ENCODE results near the gene ERP27. TPM values are rescaled to one million over a fixed set of nuclear protein-coding genes. Genes with fewer than 3 reads are reported as not detected.

ERP27 gene
- polyA plus RNA-seq, 1 of the 3 experiments (the other 2 are of a cell fraction), result 0.64 TPM

GRCh38 chr12:14935031-14935430 lies 3.3 kb downstream of the ERP27 start:
- H3K27me3 ChIP-seq (ENCODE audit: insufficient read depth), result no peaks in the 10 kb centered on the region
- POLR2A ChIA-PET, result no interaction called here
- H3K79me2 ChIP-seq (ENCODE audit: insufficient read depth), result no peaks in the 10 kb centered on the region
- H3K36me3 ChIP-seq (replicated peaks in 1 of 2; ENCODE audit: control insufficient read depth in 1 of 2, insufficient read depth in 2 of 2, low read length in 1 of 2), result no peaks in the 10 kb centered on the region
- H3K4me3 ChIP-seq (ENCODE audit: low read depth in 2 of 2, low read length in 1 of 2), result no peak overlapping the region
- CTCF ChIA-PET, result interaction anchor here (1.2 to 1.6 kb wide), 2 partner anchors 23 to 286 kb away, joined by 3 to 4 read pairs; partner anchors contain the start of gene RERG
- H2AFZ ChIP-seq (ENCODE audit: low read depth), result no peak overlapping the region; the same call in 1 of the 2 replicates
- no peak overlapping the region for H3K4me2 ChIP-seq
- no peak for DNase-seq
- peaks cover 0 to 8% of the 10 kb centered on the region in 2 experiments; a peak in 2 of 4 replicates for H3K4me1 ChIP-seq (ENCODE audit: control insufficient read depth in 1 of 2, insufficient read depth in 2 of 2, low read depth in 1 of 2, low read length in 1 of 2)
- no peaks in the 10 kb centered on the region for H4K20me1 ChIP-seq (ENCODE audit: insufficient read depth)
- H3F3A ChIP-seq (replicated peaks; ENCODE audit: insufficient read depth), result peaks cover 9% of the 10 kb centered on the region
- H3K9ac ChIP-seq, result no peak overlapping the region
- H3K27ac ChIP-seq (ENCODE audit: low read depth in 2 of 2, low read length in 1 of 2), result no peak overlapping the region
- no peaks in the 10 kb centered on the region for H3K9me2 ChIP-seq
- 26% methylated on average over 4 of the region's 4 CpGs for WGBS (ENCODE audit: low lambda C conversion rate)
- H3K9me3 ChIP-seq, result no peaks in the 10 kb centered on the region
- TF ChIP-seq GABPA (IDR thresholded peaks at IDR 0.05; ENCODE audit: low read depth) (no peak), GATA2 (CRISPR knock-in tag; IDR thresholded peaks at IDR 0.05) (no peak), MEF2A (IDR thresholded peaks at IDR 0.05; ENCODE audit: borderline replicate concordance, low read depth) (no peak), TEAD4 (IDR thresholded peaks at IDR 0.05; ENCODE audit: borderline replicate concordance, insufficient read depth) (no peak), YY1 (IDR thresholded peaks at IDR 0.05; ENCODE audit: low read depth) (no peak), RFX5 (IDR thresholded peaks at IDR 0.05; ENCODE audit: low read length) (no peak), FOXM1 (IDR thresholded peaks at IDR 0.05; ENCODE audit: low read depth) (no peak), EP300 (IDR thresholded peaks at IDR 0.05; ENCODE audit: borderline replicate concordance in 1 of 2, low read depth in 1 of 2, low read length in 1 of 2) (no peak), RAD21 (IDR thresholded peaks at IDR 0.05; ENCODE audit: low read length) (no peak), POLR2AphosphoS5 (IDR thresholded peaks at IDR 0.05; ENCODE audit: low read depth, low read length) (no peak), CHD2 (IDR thresholded peaks at IDR 0.05; ENCODE audit: low read length, partially characterized antibody) (no peak), FOXJ3 (CRISPR knock-in tag; IDR thresholded peaks at IDR 0.05) (no peak), TAF1 (IDR thresholded peaks at IDR 0.05; ENCODE audit: borderline replicate concordance, low read depth, low read length) (no peak)

DNA sequence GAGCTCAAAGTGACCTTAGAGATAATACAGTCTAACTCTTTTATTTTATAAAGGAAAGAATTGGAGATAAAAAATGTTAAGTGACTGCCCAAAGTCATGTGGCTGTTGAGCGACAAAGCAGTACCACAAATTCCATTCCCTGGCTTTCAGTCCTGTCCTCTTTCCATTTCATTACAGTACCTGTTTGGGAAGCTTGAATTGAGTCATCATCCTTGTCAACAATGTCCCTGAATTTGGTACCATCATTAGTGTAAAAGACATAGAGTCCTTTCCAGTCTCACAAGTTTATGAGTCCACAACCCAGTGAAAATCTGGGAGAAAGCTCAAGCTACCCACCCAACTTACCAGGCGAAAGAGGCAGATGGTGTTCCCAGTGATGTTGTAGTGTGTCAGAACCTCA lies 3.8 kb downstream of the ERP27 start:
- Histone ChIP-seq H4K20me1 (ENCODE audit: insufficient read depth) (no peaks in the 10 kb centered on the region), H3K4me2 (no peak overlapping the region), H3K9ac (no peak overlapping the region), H3K27ac (ENCODE audit: low read depth in 2 of 2, low read length in 1 of 2) (no peak overlapping the region), H3K4me3 (ENCODE audit: low read depth in 2 of 2, low read length in 1 of 2) (no peak overlapping the region), H3K36me3 (replicated peaks in 1 of 2; ENCODE audit: control insufficient read depth in 1 of 2, insufficient read depth in 2 of 2, low read length in 1 of 2) (no peaks in the 10 kb centered on the region), H2AFZ (ENCODE audit: low read depth) (no peak overlapping the region; the same call in 1 of the 2 replicates), H3F3A (replicated peaks; ENCODE audit: insufficient read depth) (peaks cover 9% of the 10 kb centered on the region), H3K9me3 (no peaks in the 10 kb centered on the region), H3K79me2 (ENCODE audit: insufficient read depth) (no peaks in the 10 kb centered on the region), H3K9me2 (no peaks in the 10 kb centered on the region), H3K27me3 (ENCODE audit: insufficient read depth) (no peaks in the 10 kb centered on the region), H3K4me1 (ENCODE audit: control insufficient read depth in 1 of 2, insufficient read depth in 2 of 2, low read depth in 1 of 2, low read length in 1 of 2) (peaks cover 0 to 10% of the 10 kb centered on the region in 2 experiments; a peak in 2 of 4 replicates)
- POLR2A ChIA-PET, result no interaction called here
- no peak for DNase-seq
- 93% methylated on average over 2 of the region's 2 CpGs for WGBS (ENCODE audit: low lambda C conversion rate)
- no peak for TF ChIP-seq TAF1 (IDR thresholded peaks at IDR 0.05; ENCODE audit: borderline replicate concordance, low read depth, low read length)
- no peak for TF ChIP-seq CHD2 (IDR thresholded peaks at IDR 0.05; ENCODE audit: low read length, partially characterized antibody)
- no peak for TF ChIP-seq NFIC (IDR thresholded peaks at IDR 0.05; ENCODE audit: borderline replicate concordance)
- TF ChIP-seq TEAD4 (IDR thresholded peaks at IDR 0.05; ENCODE audit: borderline replicate concordance, insufficient read depth), result no peak
- no peak for TF ChIP-seq SMC3 (IDR thresholded peaks at IDR 0.05; ENCODE audit: low read depth, low read length)
- no peak for TF ChIP-seq RCOR1 (IDR thresholded peaks at IDR 0.05; ENCODE audit: low read length)
- TF ChIP-seq YY1 (IDR thresholded peaks at IDR 0.05; ENCODE audit: low read depth), result no peak
- no peak for TF ChIP-seq REST (IDR thresholded peaks at IDR 0.05; ENCODE audit: low read depth, low read length)
- no peak for TF ChIP-seq TCF12 (IDR thresholded peaks at IDR 0.05)
- TF ChIP-seq, protein P1, sequence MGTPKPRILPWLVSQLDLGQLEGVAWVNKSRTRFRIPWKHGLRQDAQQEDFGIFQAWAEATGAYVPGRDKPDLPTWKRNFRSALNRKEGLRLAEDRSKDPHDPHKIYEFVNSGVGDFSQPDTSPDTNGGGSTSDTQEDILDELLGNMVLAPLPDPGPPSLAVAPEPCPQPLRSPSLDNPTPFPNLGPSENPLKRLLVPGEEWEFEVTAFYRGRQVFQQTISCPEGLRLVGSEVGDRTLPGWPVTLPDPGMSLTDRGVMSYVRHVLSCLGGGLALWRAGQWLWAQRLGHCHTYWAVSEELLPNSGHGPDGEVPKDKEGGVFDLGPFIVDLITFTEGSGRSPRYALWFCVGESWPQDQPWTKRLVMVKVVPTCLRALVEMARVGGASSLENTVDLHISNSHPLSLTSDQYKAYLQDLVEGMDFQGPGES (IDR thresholded peaks at IDR 0.05; ENCODE audit: low read depth, low read length), result no peak
- no peak for TF ChIP-seq FOXJ3 (CRISPR knock-in tag; IDR thresholded peaks at IDR 0.05)
- TF ChIP-seq, protein P2, sequence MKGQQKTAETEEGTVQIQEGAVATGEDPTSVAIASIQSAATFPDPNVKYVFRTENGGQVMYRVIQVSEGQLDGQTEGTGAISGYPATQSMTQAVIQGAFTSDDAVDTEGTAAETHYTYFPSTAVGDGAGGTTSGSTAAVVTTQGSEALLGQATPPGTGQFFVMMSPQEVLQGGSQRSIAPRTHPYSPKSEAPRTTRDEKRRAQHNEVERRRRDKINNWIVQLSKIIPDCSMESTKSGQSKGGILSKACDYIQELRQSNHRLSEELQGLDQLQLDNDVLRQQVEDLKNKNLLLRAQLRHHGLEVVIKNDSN (IDR thresholded peaks at IDR 0.05; ENCODE audit: borderline replicate concordance, low read depth), result no peak
- CTCF ChIA-PET, result interaction anchor here (1.2 kb wide), 1 partner anchor 22 kb away, joined by 3 read pairs; no protein-coding TSS in a partner anchor
